NB4 (cell line): ENCODE measurements around the gene IGFL3.
"Not testable (repeated sequence)": the region's sequence is repeated elsewhere in the genome, so short reads cannot be mapped to it uniquely, and the experiment has no call there.

ENCODE experiments used
- DNase-seq: peaks from one replicate; pipeline ENCODE4 v3.0.0; 2010; ENCODE audit warnings: low read depth
- H3K4me3 ChIP-seq: one replicate; pipeline ENCODE4 v1.5.1; 2011; ENCODE audit warnings: mild to moderate bottlenecking, low read depth, low read length, moderate library complexity
- MYC ChIP-seq: IDR thresholded peaks from 2 replicates; pipeline ENCODE4 v1.6.1; 2011; ENCODE audit warnings: low read depth, low read length
- POLR2A ChIP-seq: IDR thresholded peaks from 2 replicates; pipeline ENCODE4 v1.6.1; 2011; ENCODE audit warnings: mild to moderate bottlenecking; ENCODE audit not compliant: insufficient read length; ENCODE audit errors: extremely low read depth
- TF ChIP-seq, protein P1 (sequence below): IDR thresholded peaks from 2 replicates; pipeline ENCODE4 v1.6.1; 2011; ENCODE audit warnings: low read depth, low read length
- TF ChIP-seq, protein P2 (sequence below): IDR thresholded peaks from one replicate; pipeline ENCODE4 v1.5.1; 2012; ENCODE audit warnings: low read depth, low read length

Gene IGFL3

DNA sequence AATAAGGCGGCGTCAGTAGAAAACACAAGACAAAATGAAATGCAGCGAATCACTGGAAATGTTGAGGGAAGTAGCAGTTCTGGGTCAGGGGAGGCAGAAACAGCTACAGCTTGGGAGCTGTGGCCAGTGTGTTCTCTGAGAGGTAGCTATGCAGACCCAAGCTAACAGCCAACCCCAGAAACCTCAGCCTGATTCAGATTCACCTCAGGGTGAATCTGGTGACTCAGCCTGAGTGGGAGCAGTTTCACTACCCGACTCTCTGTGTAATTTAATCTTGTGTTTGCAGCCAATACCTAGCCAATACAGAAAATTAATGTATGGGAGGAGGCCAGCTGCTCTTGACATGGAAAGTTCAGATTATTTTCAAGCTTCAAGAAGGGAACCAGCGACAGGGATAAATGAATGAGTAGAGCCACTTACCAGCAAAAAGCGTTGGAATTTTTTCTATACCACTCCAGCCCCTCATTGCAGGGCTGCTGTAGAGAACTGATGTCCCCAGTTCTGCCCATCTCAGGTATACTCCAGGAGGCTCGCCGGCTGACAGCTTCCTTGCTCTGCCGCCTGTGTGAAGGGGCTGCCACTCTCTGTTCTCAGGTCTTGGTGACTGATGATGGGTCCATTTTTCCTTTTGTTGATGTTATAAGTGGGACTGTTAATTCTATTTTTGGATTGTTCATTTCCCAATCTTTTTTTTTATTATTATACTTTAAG is 8.9 kb downstream of the IGFL3 start:
- peak; percentile 43 for DNase-seq
- H3K4me3 ChIP-seq = no peak overlapping the region
- TF ChIP-seq, protein P1, sequence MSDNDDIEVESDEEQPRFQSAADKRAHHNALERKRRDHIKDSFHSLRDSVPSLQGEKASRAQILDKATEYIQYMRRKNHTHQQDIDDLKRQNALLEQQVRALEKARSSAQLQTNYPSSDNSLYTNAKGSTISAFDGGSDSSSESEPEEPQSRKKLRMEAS = no peak
- TF ChIP-seq, protein P2, sequence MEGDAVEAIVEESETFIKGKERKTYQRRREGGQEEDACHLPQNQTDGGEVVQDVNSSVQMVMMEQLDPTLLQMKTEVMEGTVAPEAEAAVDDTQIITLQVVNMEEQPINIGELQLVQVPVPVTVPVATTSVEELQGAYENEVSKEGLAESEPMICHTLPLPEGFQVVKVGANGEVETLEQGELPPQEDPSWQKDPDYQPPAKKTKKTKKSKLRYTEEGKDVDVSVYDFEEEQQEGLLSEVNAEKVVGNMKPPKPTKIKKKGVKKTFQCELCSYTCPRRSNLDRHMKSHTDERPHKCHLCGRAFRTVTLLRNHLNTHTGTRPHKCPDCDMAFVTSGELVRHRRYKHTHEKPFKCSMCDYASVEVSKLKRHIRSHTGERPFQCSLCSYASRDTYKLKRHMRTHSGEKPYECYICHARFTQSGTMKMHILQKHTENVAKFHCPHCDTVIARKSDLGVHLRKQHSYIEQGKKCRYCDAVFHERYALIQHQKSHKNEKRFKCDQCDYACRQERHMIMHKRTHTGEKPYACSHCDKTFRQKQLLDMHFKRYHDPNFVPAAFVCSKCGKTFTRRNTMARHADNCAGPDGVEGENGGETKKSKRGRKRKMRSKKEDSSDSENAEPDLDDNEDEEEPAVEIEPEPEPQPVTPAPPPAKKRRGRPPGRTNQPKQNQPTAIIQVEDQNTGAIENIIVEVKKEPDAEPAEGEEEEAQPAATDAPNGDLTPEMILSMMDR = no peak
- TF ChIP-seq MYC (no peak), POLR2A (no peak)

DNA sequence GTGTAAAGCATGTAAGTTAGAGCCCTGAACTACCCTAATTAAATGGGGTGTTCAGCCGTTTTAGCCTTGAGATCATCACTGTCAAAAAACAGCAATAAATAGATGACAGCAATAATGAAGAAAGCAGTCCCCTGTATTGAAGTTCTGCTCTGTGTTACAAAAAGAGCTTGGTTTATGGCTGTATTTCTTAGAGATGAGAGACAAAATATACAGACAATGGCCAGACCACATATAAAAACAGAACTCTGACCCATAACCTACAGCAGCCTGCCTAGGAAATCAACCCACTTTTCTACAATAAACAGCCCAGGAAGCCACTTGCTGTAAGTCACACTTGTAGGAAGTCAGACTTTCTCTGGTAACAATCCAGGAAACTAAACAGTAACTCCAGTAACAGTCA is 10.8 kb downstream of the IGFL3 start:
- TF ChIP-seq, protein P1 = no peak
- TF ChIP-seq POLR2A (no peak), MYC (no peak)
- TF ChIP-seq, protein P2 = no peak
- no peak overlapping the region for H3K4me3 ChIP-seq
- no peak for DNase-seq

DNA sequence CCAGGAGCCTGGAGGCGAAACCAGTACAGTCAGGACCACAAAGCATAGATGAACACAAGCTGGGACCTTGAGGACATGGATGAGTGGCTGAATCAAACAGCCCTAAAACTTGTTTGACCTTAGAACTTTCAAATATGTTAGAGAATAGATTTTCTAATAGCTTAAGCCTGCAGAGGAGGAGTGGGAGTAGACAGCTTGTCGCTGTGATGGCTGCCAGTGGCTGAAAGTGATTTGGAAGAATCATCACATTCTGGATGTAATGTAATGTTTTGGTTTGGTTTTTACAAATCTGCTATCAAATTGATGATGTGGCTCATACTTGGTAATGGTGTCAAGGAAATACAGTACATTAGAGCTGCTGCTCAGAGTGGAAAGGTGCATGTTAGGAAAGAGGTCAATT is 12.0 kb downstream of the IGFL3 start:
- H3K4me3 ChIP-seq = no peak overlapping the region
- no peak for DNase-seq
- TF ChIP-seq POLR2A = no peak
- TF ChIP-seq, protein P1 = no peak
- TF ChIP-seq, protein P2 = no peak
- no peak for TF ChIP-seq MYC

DNA sequence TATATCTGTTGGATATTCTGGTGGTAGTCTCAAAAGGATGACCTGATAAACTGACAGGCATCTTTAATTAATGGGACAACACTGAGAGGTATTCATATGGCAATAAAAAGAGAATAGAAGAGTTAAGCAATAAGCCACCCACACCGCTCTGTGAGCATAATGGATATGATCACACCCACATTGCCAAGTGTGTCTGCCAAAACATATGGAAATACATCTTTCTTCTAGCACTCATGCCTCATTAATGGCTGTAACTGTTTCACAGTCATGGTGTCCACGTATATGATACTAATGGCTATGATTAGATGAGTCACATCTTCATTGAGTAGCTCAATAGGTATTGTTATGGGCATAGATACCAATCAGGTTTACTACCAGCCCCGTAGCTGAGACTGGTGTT is 13.1 kb downstream of the IGFL3 start:
- H3K4me3 ChIP-seq = no peak overlapping the region
- no peak for DNase-seq
- TF ChIP-seq MYC = no peak

DNA sequence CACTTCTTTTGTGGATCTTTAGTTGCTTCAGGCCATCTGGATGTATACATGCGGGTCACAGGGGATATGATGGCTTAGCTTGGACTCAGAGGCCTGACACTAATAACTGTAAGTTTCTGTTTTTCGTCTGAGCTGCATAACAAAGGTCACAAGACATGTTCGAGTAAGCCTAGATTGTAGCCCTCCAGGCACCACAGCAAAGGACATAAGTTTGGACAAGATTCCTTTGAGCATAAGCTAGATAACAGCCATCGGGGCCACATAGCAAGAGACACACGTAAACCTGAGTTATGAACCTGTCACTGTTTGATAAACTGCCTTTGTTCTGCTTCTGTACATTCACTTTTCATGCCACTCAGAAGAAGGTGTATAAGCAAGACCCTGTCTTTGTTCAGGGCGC is 14.6 kb downstream of the IGFL3 start:
- no peak for DNase-seq
- no peak overlapping the region for H3K4me3 ChIP-seq
- TF ChIP-seq, protein P2 = no peak
- TF ChIP-seq POLR2A (no peak), MYC (no peak)
- TF ChIP-seq, protein P1 = no peak

DNA sequence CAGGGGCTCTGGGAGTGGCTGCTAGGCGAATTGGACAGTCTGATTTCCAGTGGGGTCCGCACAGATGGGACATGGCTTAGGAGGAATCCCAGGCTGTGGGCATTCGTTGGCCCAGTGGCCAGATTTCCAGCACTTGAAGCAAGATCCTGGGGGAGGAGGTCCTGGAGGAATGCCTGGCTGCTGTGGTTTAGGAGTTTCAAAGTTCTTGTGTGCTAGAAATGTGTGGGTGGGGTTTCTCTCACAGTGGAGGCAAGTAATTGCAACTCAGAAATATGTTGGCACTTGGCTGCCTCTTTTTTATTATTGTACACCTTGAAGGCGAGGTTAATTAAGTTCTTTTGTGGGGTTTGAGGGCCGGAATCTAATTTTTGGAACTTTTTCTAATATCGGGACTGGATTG is 17.1 kb downstream of the IGFL3 start:
- H3K4me3 ChIP-seq = no peak overlapping the region
- no peak for DNase-seq
- TF ChIP-seq, protein P2 = no peak
- TF ChIP-seq POLR2A (no peak), MYC (no peak)
- TF ChIP-seq, protein P1 = no peak

DNA sequence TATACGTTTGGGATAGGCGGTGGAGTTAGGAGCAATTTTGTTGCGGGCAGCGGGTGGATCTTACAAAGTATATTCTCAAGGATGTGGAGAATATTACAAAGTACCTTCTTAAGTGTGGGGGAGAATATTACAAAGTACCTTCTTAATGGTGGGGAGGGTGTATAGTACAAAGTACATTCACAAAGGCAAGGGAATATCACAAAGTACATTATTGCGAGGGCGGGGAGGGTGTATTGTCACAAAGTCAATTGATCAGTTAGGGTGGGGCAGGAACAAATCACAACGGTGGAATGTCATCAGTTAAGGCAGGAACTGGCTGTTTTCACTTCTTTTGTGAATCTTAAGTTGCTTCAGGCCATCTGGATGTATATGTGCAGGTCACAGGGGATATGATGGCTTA is 22.2 kb downstream of the IGFL3 start:
- DNase-seq, H3K4me3 ChIP-seq: not testable (repeated sequence)
